HL-60 (cell line): ENCODE data around the gene NEK9.

ENCODE experiments used
- CTCF ChIP-seq: IDR thresholded peaks from one replicate; pipeline ENCODE4 v1.5.1; 2011; ENCODE audit warnings: low read length, control low read depth, inconsistent platforms; ENCODE audit not compliant: insufficient read depth
- GABPA ChIP-seq: IDR thresholded peaks from 2 replicates; pipeline ENCODE4 v1.6.1; 2012; ENCODE audit warnings: low read depth
- POLR2AphosphoS5 ChIP-seq: IDR thresholded peaks from 2 replicates; pipeline ENCODE4 v1.6.1; 2012; ENCODE audit warnings: low read depth

DNA sequence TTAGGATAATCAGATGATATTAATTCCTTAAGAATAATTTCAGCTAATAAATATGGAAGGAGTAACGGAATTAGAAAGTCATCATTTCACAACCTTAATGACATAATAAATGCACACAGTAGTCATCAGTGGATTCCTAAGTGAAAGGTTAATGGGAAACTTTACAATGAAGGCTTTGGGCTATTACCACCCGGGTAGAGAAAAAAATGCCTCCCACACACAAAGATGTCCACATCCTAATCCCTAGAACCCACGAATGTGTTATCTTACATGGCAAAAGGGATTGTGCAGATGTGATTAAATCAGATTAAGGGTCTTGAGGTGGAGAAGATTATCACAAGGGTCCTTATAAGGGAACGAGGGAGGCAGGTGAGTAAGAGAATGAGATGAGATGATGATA lies 43.9 kb upstream of the NEK9 start:
- TF ChIP-seq CTCF: no peak
- TF ChIP-seq POLR2AphosphoS5: no peak
- no peak for TF ChIP-seq GABPA
